Right cardiac atrium (tissue), 5 donors: ENCODE data around the gene NGEF. TPM values are rescaled to one million over a fixed set of nuclear protein-coding genes. Genes with fewer than 3 reads are reported as not detected.
"Not testable (repeated sequence)": the region's sequence is repeated elsewhere in the genome, so short reads cannot be mapped to it uniquely, and the experiment has no call there.

Experiments used
- ATAC-seq, 2 donors: fragments of 200-7000 bp; cut with Tn5 transposase; one replicate each; pipeline versions ENCODE4 v1.8.0 to v1.9.1; 2020; ENCODE audit warnings: moderate library complexity in 2 of 2, mild to moderate bottlenecking in 1 of 2
- DNase-seq, 3 donors: peaks; one replicate each; pipeline ENCODE4 v3.0.0-alpha.2; 2020
- H3K27ac ChIP-seq: one replicate; pipeline ENCODE4 v1.5.1; 2013; ENCODE audit warnings: mild to moderate bottlenecking, low read length, control low read depth, moderate library complexity
- H3K27me3 ChIP-seq: one replicate; pipeline ENCODE4 v1.6.1; 2013; ENCODE audit not compliant: control insufficient read depth, insufficient read depth
- H3K4me1 ChIP-seq: one replicate; pipeline ENCODE4 v1.6.1; 2013; ENCODE audit warnings: low read length; ENCODE audit not compliant: control insufficient read depth, insufficient read depth
- H3K4me3 ChIP-seq: one replicate; pipeline ENCODE4 v1.5.1; 2013; ENCODE audit warnings: low read length, control low read depth
- H3K9me3 ChIP-seq: one replicate; pipeline ENCODE4 v1.6.1; 2013; ENCODE audit warnings: low read length; ENCODE audit not compliant: control insufficient read depth
- WGBS: extraction: QIAGEN DNeasy Blood & Tissue Kit; methylation state at CpG from one replicate; pipeline ENCODE4 v1.1.7; 2013; 5-methylcytosine and 5-hydroxymethylcytosine counted together
- intact Hi-C, 4 donors: fragments of 100-400 bp; cut with DNase I; formaldehyde crosslinking; loops; one replicate each; pipeline versions ENCODE4 v1.11.0 to v1.14.0; 2022 to 2023
- polyA plus RNA-seq: library from polyadenylated mRNA; stranded (reverse); fragments of 200-250 nt; gene quantifications from one replicate; pipeline ENCODE4 v1.2.3, GENCODE V29; 2013
- total RNA-seq, 4 donors: library from RNA; stranded (reverse); fragmentation: NEBNext Ultra II Directional; extraction: Animal tissue kit (Norgen Biotek cat#: 25700); gene quantifications; one replicate each; pipeline ENCODE4 v1.2.1, GENCODE V29; 2021
- donor health status: healthy with polysubstance abuse.
- donor health status: DM: no; HTN: yes; CAD: no.
- donor health status: DM: no; HTN: no; CAD: no.
- donor health status: DM: no; HTN: yes; CAD: no; lungs with severe emphysema.
- donor health status: DM: yes; HTN: yes; CAD: no.

Gene NGEF
- total and polyA plus RNA-seq, 5 donors = 1.5 to 4.2 (median 2.7) TPM

DNA sequence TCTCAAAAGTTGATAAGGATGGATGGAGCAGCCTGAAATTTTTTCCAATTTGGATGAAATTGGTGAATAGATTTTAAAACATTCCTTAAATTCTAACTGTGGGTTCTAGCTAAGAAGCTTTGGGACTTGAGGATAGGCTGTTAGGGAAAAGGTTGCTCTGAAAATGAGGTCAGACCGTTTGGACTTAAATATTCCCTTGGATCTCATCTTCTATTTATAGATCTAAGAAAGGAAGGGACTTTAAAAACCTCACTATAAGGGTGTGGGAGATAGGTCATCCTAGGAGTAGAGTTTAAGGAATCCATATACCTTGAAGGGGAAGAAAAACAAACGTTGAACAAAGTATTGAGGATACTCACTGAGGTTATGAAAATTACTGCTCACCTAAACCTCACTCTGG, 160.4 kb downstream of the NGEF start:
- ATAC-seq (no peak), DNase-seq (no peak)
- H3K27ac ChIP-seq = no peak overlapping the region
- H3K27me3 ChIP-seq = no peaks in the 10 kb centered on the region
- no peaks in the 10 kb centered on the region for H3K9me3 ChIP-seq
- peaks cover 1% of the 10 kb centered on the region for H3K4me1 ChIP-seq
- WGBS = 29% methylated on average over 2 of the region's 2 CpGs
- intact Hi-C loops = loop anchor here (5.0 to 10.0 kb wide), 4 partner anchors 200 to 402 kb away; partner anchors contain the start of gene ATG16L1 (in 3 of the 4)
- no peak overlapping the region for H3K4me3 ChIP-seq

DNA sequence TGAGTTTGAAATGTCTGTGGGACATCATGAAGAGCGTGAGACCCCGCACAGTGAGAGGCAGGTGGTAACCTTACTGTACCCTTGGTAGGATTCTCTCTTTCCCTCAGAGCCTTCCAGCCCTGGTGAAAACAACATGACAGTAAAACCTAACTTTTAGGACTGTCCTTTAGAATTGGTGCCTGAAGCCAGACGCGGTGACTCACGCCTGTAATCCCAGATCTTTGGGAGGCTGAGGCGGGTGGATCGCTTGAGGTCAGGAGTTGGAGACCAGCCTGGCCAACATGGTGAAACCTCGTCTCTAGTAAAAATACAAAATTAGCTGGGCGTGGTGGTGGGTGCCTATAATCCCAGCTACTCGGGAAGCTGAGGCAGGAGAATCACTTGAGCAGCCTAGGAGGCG, 161.0 kb downstream of the NGEF start:
- ATAC-seq, H3K27ac ChIP-seq, H3K9me3 ChIP-seq, H3K27me3 ChIP-seq, H3K4me3 ChIP-seq, DNase-seq, H3K4me1 ChIP-seq: not testable (repeated sequence)
- intact Hi-C loops = loop anchor here (5.0 to 10.0 kb wide), 4 partner anchors 200 to 403 kb away; partner anchors contain the start of gene ATG16L1 (in 3 of the 4)
- 93% methylated on average over 11 of the region's 11 CpGs for WGBS

DNA sequence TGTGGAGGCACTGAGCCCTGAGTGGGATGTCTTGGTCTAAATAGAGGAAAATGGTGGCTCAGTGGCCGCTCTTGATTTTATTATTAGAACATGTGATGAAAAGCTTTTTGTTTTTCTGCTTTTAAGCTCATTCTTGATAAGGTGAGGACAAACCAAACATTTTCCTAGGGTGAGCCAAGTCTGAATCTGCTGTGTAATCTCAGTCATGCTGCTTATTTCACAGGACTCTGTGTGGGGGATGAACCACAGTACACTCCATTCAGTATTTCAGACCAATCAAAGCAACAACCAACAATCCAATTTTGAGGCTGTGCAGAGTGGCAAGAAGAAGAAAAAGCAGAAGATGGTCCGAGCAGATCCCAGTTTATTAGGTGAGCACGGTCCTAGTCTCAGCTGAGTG, 163.0 kb downstream of the NGEF start:
- DNase-seq (no peak), ATAC-seq (no peak)
- H3K27ac ChIP-seq = no peak overlapping the region
- H3K4me3 ChIP-seq = no peak overlapping the region
- peaks cover 1% of the 10 kb centered on the region for H3K4me1 ChIP-seq
- intact Hi-C loops = loop anchor here (5.0 to 10.0 kb wide), 4 partner anchors 202 to 405 kb away; partner anchors contain the start of gene ATG16L1 (in 3 of the 4)
- no peaks in the 10 kb centered on the region for H3K27me3 ChIP-seq
- no peaks in the 10 kb centered on the region for H3K9me3 ChIP-seq
- 74% methylated on average over 3 of the region's 3 CpGs for WGBS

DNA sequence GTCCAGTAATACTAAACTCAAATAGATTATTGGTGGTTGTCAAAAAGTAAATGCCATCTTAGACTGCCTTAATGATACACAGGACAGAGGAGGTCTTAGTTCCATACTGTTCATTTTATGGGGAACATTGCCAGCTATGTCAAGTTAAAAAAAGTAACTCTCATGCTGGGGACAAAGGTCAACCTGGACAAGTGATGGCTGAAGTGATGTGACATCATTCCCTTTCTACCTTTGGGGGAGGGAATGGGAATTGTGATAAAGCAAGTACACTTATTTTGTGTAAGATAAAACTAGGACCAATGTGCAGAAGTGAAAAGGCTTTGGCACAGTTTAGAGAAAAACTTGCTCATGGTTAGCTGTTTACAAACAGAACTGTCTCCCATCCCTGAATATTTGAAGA, 167.0 kb downstream of the NGEF start:
- Histone ChIP-seq H3K4me3 (no peak overlapping the region), H3K27me3 (no peaks in the 10 kb centered on the region), H3K9me3 (no peaks in the 10 kb centered on the region), H3K27ac (no peak overlapping the region), H3K4me1 (peaks cover 1% of the 10 kb centered on the region)
- ATAC-seq (peak in 1 of 2 donors; percentile 35), DNase-seq (no peak)
- intact Hi-C loops = no loop called here

DNA sequence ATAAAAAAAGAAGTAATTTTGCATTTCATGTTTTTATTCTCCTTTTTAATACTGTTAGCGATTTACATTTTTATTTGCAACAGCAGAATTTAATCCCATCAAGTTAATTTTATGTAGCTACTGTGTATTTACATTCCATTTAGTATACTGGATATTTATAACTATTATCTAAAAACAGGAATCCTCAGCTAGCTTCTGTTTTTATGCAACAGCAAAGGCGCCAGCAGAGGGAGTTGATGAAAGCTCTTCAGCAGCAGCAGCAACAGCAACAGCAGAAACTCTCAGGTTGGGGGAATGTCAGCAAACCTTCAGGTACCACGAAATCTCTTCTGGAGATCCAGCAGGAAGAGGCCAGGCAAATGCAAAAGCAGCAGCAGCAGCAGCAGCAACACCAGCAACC, 169.2 kb downstream of the NGEF start:
- no peak for ATAC-seq

DNA sequence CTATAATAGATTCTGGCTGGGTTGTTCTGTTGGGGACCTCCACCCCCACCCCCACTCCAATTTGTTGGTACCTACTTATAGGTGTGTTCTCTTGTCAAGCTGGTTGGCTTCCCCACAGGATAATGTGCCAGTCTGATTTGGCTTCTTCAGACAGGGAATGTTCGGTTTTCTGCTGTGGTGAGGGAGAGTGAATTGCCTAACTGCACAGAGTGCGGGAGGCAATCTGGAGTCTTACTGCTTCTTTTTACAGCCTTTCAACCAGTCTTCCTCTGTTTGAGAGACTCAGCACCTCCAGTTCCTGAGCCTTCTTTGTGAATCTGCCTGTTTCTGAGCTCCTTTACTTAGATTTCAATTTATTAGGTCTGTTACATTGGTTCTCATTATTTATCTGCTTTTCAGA, 170.4 kb downstream of the NGEF start:
- H3K4me3 ChIP-seq = no peak overlapping the region
- WGBS = 31% methylated on average over 2 of the region's 2 CpGs
- intact Hi-C loops = no loop called here
- DNase-seq = no peak
- no peak overlapping the region for H3K27ac ChIP-seq
- no peaks in the 10 kb centered on the region for H3K9me3 ChIP-seq
- no peak for ATAC-seq
- H3K4me1 ChIP-seq = no peaks in the 10 kb centered on the region
- no peaks in the 10 kb centered on the region for H3K27me3 ChIP-seq

More for the DNA sequence above, 169.2 kb downstream of the NGEF start:
- peak in 1 of 3 donors; percentile 57 for DNase-seq
- 66% methylated on average over 3 of the region's 3 CpGs for WGBS
- Histone ChIP-seq H3K27me3 (no peaks in the 10 kb centered on the region), H3K27ac (no peak overlapping the region), H3K4me3 (no peak overlapping the region), H3K4me1 (no peaks in the 10 kb centered on the region), H3K9me3 (no peaks in the 10 kb centered on the region)
- intact Hi-C loops = no loop called here

DNA sequence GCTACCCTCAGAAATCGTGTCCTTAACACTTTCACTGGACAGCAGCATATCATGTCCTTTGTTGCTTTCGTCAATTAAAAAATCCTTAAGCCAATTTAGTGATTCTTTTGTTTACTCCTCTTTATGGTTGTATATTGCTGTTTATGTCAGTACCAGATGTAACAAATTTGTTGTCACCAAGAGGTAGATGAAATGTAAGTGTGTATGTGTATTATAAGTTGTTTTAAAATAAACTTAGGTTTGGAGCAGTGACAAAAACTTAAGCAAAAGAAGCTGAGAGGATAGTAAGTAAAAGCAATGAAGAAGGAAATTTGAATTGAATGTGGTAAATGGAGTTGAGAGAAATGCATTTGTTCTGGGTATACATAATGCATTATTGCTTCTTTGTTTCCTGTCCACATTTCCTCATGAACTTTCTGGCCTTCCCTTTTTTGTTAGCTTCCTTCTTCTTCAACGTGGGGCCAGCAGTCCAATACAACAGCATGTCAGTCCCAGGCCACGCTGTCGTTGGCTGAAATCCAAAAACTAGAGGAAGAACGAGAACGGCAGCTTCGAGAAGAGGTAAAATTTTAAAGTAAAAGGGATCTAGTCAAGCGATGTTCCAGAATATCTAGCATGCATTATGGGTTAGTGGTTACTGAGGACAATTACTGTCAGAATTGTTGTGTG, 173.5 kb downstream of the NGEF start:
- no peak overlapping the region for H3K4me3 ChIP-seq
- H3K9me3 ChIP-seq = no peaks in the 10 kb centered on the region
- WGBS = 21% methylated on average over 9 of the region's 9 CpGs
- no peaks in the 10 kb centered on the region for H3K27me3 ChIP-seq
- intact Hi-C loops = no loop called here
- peak; percentile 29 to 65 (median 63) for DNase-seq
- peaks cover 6% of the 10 kb centered on the region for H3K4me1 ChIP-seq
- H3K27ac ChIP-seq = no peak overlapping the region
- peak; percentile 21 to 45 for ATAC-seq

DNA sequence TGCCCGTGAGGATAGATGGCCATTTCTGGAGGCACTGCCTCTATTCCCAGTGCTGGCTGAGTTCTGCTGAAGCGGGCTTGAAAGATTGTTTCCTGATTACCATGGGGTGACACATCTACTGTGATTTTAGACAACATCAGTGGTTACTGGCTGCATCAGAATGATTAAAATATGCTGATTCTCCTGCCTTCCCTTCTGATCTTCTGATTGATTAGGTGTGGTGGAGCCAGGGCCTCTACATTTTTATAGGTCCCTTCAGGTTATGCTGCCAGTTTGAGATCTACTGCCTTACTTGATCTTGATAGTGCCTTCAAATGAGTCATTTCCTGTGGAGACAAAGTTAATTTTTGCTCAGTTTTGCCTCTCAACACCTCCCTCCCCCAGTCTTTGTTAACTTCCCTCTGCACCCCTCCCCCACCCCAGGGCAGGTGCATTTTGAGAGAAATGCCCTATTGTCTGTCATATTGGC, 174.6 kb downstream of the NGEF start:
- DNase-seq (no peak), ATAC-seq (no peak)
- intact Hi-C loops = no loop called here
- Histone ChIP-seq H3K27ac (no peak overlapping the region), H3K9me3 (no peaks in the 10 kb centered on the region), H3K4me1 (peaks cover 6% of the 10 kb centered on the region), H3K27me3 (no peaks in the 10 kb centered on the region), H3K4me3 (no peak overlapping the region)
- WGBS = 39% methylated on average over 2 of the region's 2 CpGs

DNA sequence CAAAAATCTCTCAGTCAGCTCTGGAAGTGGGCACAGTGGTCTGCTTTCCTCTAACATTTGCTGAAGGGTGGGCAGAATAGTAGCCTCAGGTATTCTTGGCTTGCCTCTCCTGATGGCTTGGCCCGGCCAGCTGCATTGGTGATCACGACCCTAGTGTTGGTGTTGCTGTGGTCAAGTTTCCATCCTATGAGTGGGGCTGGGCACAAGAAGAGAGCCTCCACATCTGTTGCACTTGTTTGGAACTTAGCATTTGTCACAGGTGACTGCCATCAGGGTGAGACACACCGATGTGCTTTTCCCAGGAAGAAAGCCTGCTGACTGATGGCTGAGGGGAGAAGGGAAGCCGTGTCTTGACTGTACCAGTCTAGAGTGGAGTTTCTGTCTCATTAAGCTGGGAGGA, 176.1 kb downstream of the NGEF start:
- DNase-seq (no peak), ATAC-seq (no peak)
- no peak overlapping the region for H3K27ac ChIP-seq
- no peak overlapping the region for H3K4me3 ChIP-seq
- no peaks in the 10 kb centered on the region for H3K9me3 ChIP-seq
- H3K4me1 ChIP-seq = peaks cover 6% of the 10 kb centered on the region
- no peaks in the 10 kb centered on the region for H3K27me3 ChIP-seq
- 94% methylated on average over 4 of the region's 4 CpGs for WGBS
- intact Hi-C loops = no loop called here

DNA sequence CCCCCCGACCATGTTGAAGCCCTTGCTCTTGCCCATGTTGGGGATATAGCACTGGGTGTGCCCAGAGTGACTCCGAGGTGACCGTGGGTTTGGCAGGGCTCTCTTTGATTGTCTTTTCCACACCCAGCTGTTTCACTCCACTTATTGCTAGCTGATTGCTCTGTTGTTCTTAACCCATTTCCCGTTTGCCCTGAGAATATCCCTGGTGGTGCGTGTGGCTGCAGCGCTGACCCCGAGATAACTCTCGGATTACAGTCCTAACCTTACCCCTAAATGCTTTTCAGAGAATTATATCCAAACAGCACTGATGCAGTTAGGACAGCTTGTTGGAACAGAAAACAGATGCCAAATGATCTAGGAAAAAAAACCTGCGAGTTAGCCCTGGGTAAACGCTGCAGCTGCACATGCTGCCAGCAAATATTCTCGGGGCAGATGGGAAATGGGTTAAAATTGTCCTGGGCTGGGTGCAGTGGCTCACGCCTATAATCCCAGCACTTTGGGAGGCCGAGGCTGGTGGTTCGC, 177.3 kb downstream of the NGEF start:
- Histone ChIP-seq H3K9me3 (no peaks in the 10 kb centered on the region), H3K27ac (peak overlapping the region; percentile 6), H3K4me3 (no peak overlapping the region), H3K27me3 (no peaks in the 10 kb centered on the region), H3K4me1 (peaks cover 6% of the 10 kb centered on the region)
- DNase-seq = peak in 2 of 3 donors; percentile 20 to 47
- ATAC-seq = peak; percentile 60 to 80
- WGBS = 54% methylated on average over 14 of the region's 14 CpGs
- intact Hi-C loops = no loop called here

DNA sequence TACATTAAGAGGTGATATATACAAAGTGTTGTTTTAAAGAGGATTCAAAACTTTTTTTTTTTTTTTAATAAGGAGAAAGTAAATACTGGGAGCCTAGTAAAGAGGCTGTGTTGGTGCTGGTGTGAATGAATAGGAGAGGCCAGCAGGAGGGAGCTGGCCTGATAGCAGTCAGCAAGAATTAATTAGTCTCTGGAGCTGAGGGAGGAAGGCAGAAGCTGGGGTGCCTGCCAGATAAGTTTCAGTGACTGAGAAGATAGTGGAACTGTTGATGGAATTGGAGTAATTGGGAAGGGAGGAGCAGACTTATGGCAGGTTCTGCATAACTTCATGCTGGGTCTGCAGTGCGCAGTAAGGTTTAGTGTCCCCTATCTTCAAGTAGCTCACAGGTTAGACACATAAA, 179.2 kb downstream of the NGEF start:
- Histone ChIP-seq H3K9me3 (no peaks in the 10 kb centered on the region), H3K27ac (no peak overlapping the region), H3K4me1 (peaks cover 6% of the 10 kb centered on the region), H3K4me3 (no peak overlapping the region), H3K27me3 (no peaks in the 10 kb centered on the region)
- 74% methylated on average over 1 of the region's 1 CpG for WGBS
- peak in 1 of 3 donors; percentile 50 for DNase-seq
- ATAC-seq = peak; percentile 52 to 66
- intact Hi-C loops = no loop called here
